Panc1 (cell line): Measurements from ENCODE around the gene RAB2B. TPM values are rescaled to one million over a fixed set of nuclear protein-coding genes. Genes with fewer than 3 reads are reported as not detected.

ENCODE experiments used
- ATAC-seq: fragments of 200-7000 bp; cut with Tn5 transposase; 2 replicates; pipeline ENCODE4 v1.9.1; 2020; ENCODE audit warnings: mild to moderate bottlenecking, moderate library complexity
- BruUV-seq: library from RNA; stranded (reverse); fragments of 400-500 nt; replicated peaks from 2 replicates; lab custom pipeline; 2021; lab: Mats Ljungman, UMichigan
- CTCF ChIA-PET: fragments of 300-600 bp; sonication (Branson Sonifier 250); formaldehyde crosslinking; loops from one replicate; lab custom pipeline; 2022; ENCODE audit warnings: antibody characterized with exemption; lab: Charles Lee
- POLR2A ChIA-PET: fragments of 300-600 bp; sonication (Branson Sonifier 250); formaldehyde crosslinking; loops from one replicate; lab custom pipeline; 2022; ENCODE audit warnings: antibody characterized with exemption; lab: Charles Lee
- DNase-seq: peaks from one replicate; pipeline ENCODE4 v3.0.0-alpha.2; 2010; ENCODE audit warnings: low read depth, low spot score
- H3K27ac ChIP-seq: 2 replicates; pipeline ENCODE4 v1.5.1; 2011; ENCODE audit warnings: mild to moderate bottlenecking, low read length, inconsistent platforms
- H3K27me3 ChIP-seq: fragments of 200-500 bp; sonication (Bioruptor generic); 2 replicates; pipeline ENCODE4 v1.6.0; 2014; ENCODE audit warnings: low read length, inconsistent platforms; ENCODE audit not compliant: control insufficient read depth, insufficient read depth
- H3K36me3 ChIP-seq: fragments of 200-500 bp; sonication (Bioruptor generic); 2 replicates; pipeline ENCODE4 v1.5.1; 2014; ENCODE audit warnings: inconsistent platforms, mild to moderate bottlenecking, low read length, moderate library complexity; ENCODE audit not compliant: control insufficient read depth, insufficient read depth
- H3K4me1 ChIP-seq: 2 replicates; pipeline ENCODE4 v1.5.1; 2011; ENCODE audit warnings: inconsistent platforms, mild to moderate bottlenecking, low read length, moderate library complexity; ENCODE audit not compliant: control insufficient read depth, insufficient read depth
- H3K4me3 ChIP-seq, 2 experiments: 2 replicates each; pipeline ENCODE4 v1.5.1; 2011 to 2012; ENCODE audit warnings: low read depth in 2 of 2, low read length in 2 of 2, mild to moderate bottlenecking in 2 of 2, inconsistent platforms in 1 of 2, moderate library complexity in 1 of 2
- H3K9me3 ChIP-seq: fragments of 200-500 bp; sonication (Bioruptor generic); 2 replicates; pipeline ENCODE4 v1.5.1; 2014; ENCODE audit warnings: low read depth, mild to moderate bottlenecking, inconsistent platforms, low read length, moderate library complexity; ENCODE audit not compliant: control insufficient read depth, insufficient read depth
- CTCF ChIP-seq: fragments of 450-650 bp; IDR thresholded peaks from 2 replicates; pipeline ENCODE4 v1.5.1; 2017; ENCODE audit warnings: mild to moderate bottlenecking
- POLR2AphosphoS5 ChIP-seq: IDR thresholded peaks from 2 replicates; pipeline ENCODE4 v1.6.1; 2012; ENCODE audit warnings: mild to moderate bottlenecking, low read depth, low read length, moderate library complexity
- SIN3A ChIP-seq: IDR thresholded peaks from 2 replicates; pipeline ENCODE4 v1.6.1; 2012; ENCODE audit warnings: low read depth, mild to moderate bottlenecking, low read length, moderate library complexity, borderline replicate concordance; ENCODE audit not compliant: insufficient read depth
- TCF7L2 ChIP-seq: IDR thresholded peaks from 2 replicates; pipeline ENCODE4 v1.6.1; 2011; ENCODE audit warnings: mild to moderate bottlenecking, low read depth, low read length, inconsistent platforms
- in situ Hi-C: cut with HindIII; loops from 2 replicates; pipeline ENCODE4 v1.10.0; 2016; ENCODE audit warnings: low sequenced_read_pairs, low pct_unique_long_range_greater_than_20kb
- intact Hi-C: fragments of 100-400 bp; cut with micrococcal nuclease; formaldehyde crosslinking; loops from one replicate; pipeline ENCODE4 v1.10.0; 2022; ENCODE audit not compliant: unreplicated experiment
- total RNA-seq: library from RNA; stranded (reverse); gene quantifications from one replicate; pipeline ENCODE4 v1.2.1, GENCODE V29; 2021; ENCODE audit not compliant: unreplicated experiment
- TF ChIP-seq, protein P1 (sequence below), 2 experiments: IDR thresholded peaks; 2 replicates each; pipeline ENCODE4 v1.6.1; 2011 to 2012; ENCODE audit warnings: low read depth in 2 of 2, control low read depth in 1 of 2, low read length in 1 of 2, mild to moderate bottlenecking in 1 of 2, moderate library complexity in 1 of 2; ENCODE audit not compliant: insufficient read depth in 1 of 2

The RAB2B gene
- total RNA-seq, 1 experiment from 2014 or later, result 17.0 TPM

- Histone ChIP-seq H3K36me3 (peaks cover 32% of the 10 kb centered on the region), H3K4me1 (no peaks in the 10 kb centered on the region), H3K27me3 (no peaks in the 10 kb centered on the region), H3K27ac (no peak overlapping the region), H3K4me3 (no peak overlapping the region), H3K9me3 (no peaks in the 10 kb centered on the region)
- POLR2A ChIA-PET, result no interaction called here
- TF ChIP-seq POLR2AphosphoS5 (no peak), TCF7L2 (no peak), SIN3A (no peak), CTCF (no peak)
- TF ChIP-seq, protein P1, sequence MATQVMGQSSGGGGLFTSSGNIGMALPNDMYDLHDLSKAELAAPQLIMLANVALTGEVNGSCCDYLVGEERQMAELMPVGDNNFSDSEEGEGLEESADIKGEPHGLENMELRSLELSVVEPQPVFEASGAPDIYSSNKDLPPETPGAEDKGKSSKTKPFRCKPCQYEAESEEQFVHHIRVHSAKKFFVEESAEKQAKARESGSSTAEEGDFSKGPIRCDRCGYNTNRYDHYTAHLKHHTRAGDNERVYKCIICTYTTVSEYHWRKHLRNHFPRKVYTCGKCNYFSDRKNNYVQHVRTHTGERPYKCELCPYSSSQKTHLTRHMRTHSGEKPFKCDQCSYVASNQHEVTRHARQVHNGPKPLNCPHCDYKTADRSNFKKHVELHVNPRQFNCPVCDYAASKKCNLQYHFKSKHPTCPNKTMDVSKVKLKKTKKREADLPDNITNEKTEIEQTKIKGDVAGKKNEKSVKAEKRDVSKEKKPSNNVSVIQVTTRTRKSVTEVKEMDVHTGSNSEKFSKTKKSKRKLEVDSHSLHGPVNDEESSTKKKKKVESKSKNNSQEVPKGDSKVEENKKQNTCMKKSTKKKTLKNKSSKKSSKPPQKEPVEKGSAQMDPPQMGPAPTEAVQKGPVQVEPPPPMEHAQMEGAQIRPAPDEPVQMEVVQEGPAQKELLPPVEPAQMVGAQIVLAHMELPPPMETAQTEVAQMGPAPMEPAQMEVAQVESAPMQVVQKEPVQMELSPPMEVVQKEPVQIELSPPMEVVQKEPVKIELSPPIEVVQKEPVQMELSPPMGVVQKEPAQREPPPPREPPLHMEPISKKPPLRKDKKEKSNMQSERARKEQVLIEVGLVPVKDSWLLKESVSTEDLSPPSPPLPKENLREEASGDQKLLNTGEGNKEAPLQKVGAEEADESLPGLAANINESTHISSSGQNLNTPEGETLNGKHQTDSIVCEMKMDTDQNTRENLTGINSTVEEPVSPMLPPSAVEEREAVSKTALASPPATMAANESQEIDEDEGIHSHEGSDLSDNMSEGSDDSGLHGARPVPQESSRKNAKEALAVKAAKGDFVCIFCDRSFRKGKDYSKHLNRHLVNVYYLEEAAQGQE (IDR thresholded peaks at IDR 0.05; ENCODE audit: insufficient read depth in 1 of 2, low read depth in 2 of 2, low read length in 1 of 2), result no peak
- ATAC-seq, result no peak
- BruUV-seq, result no TSS peak
- intact Hi-C loops (no loop called here), in situ Hi-C loops (no loop called here)
- CTCF ChIA-PET, result no interaction called here
- DNase-seq, result no peak
These were observed 61.4 kb downstream of the RAB2B start for GRCh38 chr14:21415329-21415728.

DNA sequence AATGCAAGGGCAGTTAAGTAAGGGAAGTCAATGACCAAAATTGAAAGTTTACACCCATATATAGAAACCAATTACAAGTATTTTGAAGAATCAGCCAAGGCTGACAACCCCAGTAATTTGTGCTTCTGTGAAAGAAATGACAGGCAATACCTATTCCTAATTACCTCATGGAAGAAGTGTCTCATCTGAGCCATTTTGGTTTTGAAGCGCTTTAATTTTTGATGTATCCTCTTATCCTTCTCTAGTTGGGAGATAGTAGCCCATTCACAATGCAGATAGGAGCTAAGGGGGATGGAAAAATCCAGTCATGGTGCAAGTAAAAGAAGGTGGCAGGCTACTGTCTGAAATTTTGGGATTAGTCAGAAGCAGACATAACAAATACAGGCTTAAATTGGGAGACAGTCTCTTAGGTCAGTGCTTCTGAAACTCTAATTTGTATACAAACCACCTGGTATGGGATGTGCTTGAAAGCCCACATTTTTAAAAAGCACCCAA is 62.6 kb downstream of the RAB2B start:
- ATAC-seq (no peak), DNase-seq (no peak)
- intact Hi-C loops (no loop called here), in situ Hi-C loops (no loop called here)
- H3K4me3 ChIP-seq, result no peak overlapping the region
- BruUV-seq, result no TSS peak
- no peak overlapping the region for H3K27ac ChIP-seq
- TF ChIP-seq POLR2AphosphoS5, result no peak
- TF ChIP-seq, protein P1 (IDR thresholded peaks at IDR 0.05; ENCODE audit: insufficient read depth in 1 of 2, low read depth in 2 of 2, low read length in 1 of 2), result no peak
- no peak for TF ChIP-seq SIN3A
- TF ChIP-seq TCF7L2, result no peak
- no peak for TF ChIP-seq CTCF
- H3K36me3 ChIP-seq, result peaks cover 40% of the 10 kb centered on the region
- ChIA-PET POLR2A (no interaction called here), CTCF (no interaction called here)
- no peaks in the 10 kb centered on the region for H3K9me3 ChIP-seq
- no peaks in the 10 kb centered on the region for H3K4me1 ChIP-seq
- no peaks in the 10 kb centered on the region for H3K27me3 ChIP-seq

Other genes with a start within 250 kb of the RAB2B start
- gene HNRNPC, start 207.5 kb downstream of the RAB2B start, total RNA-seq, result 537 TPM
- gene RPGRIP1, start 196.9 kb downstream of the RAB2B start, total RNA-seq, result 0.28 TPM
- gene SUPT16H, start 92.9 kb downstream of the RAB2B start, total RNA-seq, result 84.5 TPM
- 64.7 TPM for gene CHD8, start 20.8 kb downstream of the RAB2B start, total RNA-seq
- gene TOX4, start 236 bp upstream of the RAB2B start, total RNA-seq, result 50.1 TPM
- 43.3 TPM for gene METTL3, start 34.4 kb upstream of the RAB2B start, total RNA-seq
- gene SALL2, start 49.4 kb upstream of the RAB2B start, total RNA-seq, result 1.5 TPM
- gene OR10G3, start 103.1 kb upstream of the RAB2B start, total RNA-seq, result not detected
- gene OR10G2, start 158.0 kb upstream of the RAB2B start, total RNA-seq, result not detected
- gene OR4E2, start 176.9 kb upstream of the RAB2B start, total RNA-seq, result not detected
- not detected for gene OR4E1, start 196.9 kb upstream of the RAB2B start, total RNA-seq